ENCODE measurements around the gene MKS1.

GRCh38 chr17:58268326-58268725 is 49.3 kb upstream of the MKS1 start:
- TF ChIP-seq PKNOX1 (IDR thresholded peaks at IDR 0.05), result no peak
- TF ChIP-seq CTCF (IDR thresholded peaks at IDR 0.05 in 2 of 3, conservative IDR thresholded peaks at IDR 0.05 in 1 of 3; ENCODE audit: control insufficient read depth in 2 of 3, extremely low read depth in 1 of 3, insufficient read depth in 1 of 3, low read depth in 3 of 3, low read length in 3 of 3), result no peak
- TF ChIP-seq JUND (IDR thresholded peaks at IDR 0.05; ENCODE audit: low read depth, low read length), result no peak
- no peak for TF ChIP-seq POLR2AphosphoS5 (IDR thresholded peaks at IDR 0.05; ENCODE audit: low read length)
- TF ChIP-seq EZH2 (IDR thresholded peaks at IDR 0.05; ENCODE audit: borderline replicate concordance, control insufficient read depth, low read depth, low read length), result no peak
- TF ChIP-seq ASH2L (IDR thresholded peaks at IDR 0.05; ENCODE audit: borderline replicate concordance, low read depth), result no peak
- no peak for TF ChIP-seq FOS (IDR thresholded peaks at IDR 0.05; ENCODE audit: borderline replicate concordance, extremely low read depth, insufficient read length)
- TF ChIP-seq ELK1 (IDR thresholded peaks at IDR 0.05; ENCODE audit: low read depth, low read length), result no peak
- no peak for TF ChIP-seq E2F4 (IDR thresholded peaks at IDR 0.05; ENCODE audit: low read depth, low read length)

Measured in GM12878 (cell line).